NCI-H2227 treated with DMSO at 0.1 percent for 48 hours (cell line): Measurements from ENCODE around the gene CD46.
"Not testable (repeated sequence)": the region's sequence is repeated elsewhere in the genome, so short reads cannot be mapped to it uniquely, and the experiment has no call there.

Source experiments
- DNase-seq: peaks from one replicate; lab custom pipeline; 2025; lab: John Stamatoyannopoulos, UW

Gene CD46

GRCh38 chr1:207751790-207752455 lies at the start of gene CD46:
Gene CD46, plus strand, starts transcription at chr1:207752054. Its CDS starts 159 bp downstream, at chr1:207752213.
- peak; percentile 93 for DNase-seq

GRCh38 chr1:207702317-207702716 lies 49.5 kb upstream of the CD46 start:
- no peak for DNase-seq

- DNase-seq: no peak
Observed at GRCh38 chr1:207703712-207704111, 48.1 kb upstream of the CD46 start.

- DNase-seq: not testable (repeated sequence)
Observed at GRCh38 chr1:207708004-207708403, 43.9 kb upstream of the CD46 start.

- no peak for DNase-seq
Observed at GRCh38 chr1:207711285-207711684, 40.6 kb upstream of the CD46 start.

GRCh38 chr1:207712701-207713100 lies 39.2 kb upstream of the CD46 start:
- DNase-seq: not testable (repeated sequence)

- DNase-seq: no peak
Observed at GRCh38 chr1:207713529-207713928, 38.3 kb upstream of the CD46 start.

GRCh38 chr1:207719234-207719633 lies 32.6 kb upstream of the CD46 start:
- DNase-seq: no peak

GRCh38 chr1:207728200-207728858 lies 23.5 kb upstream of the CD46 start:
- DNase-seq: not testable (repeated sequence)

GRCh38 chr1:207737503-207738157 lies 14.2 kb upstream of the CD46 start:
- DNase-seq: not testable (repeated sequence)

- DNase-seq: not testable (repeated sequence)
Observed at GRCh38 chr1:207738158-207738659, 13.6 kb upstream of the CD46 start.

- DNase-seq: no peak
Observed at GRCh38 chr1:207740207-207740606, 11.6 kb upstream of the CD46 start.

GRCh38 chr1:207742850-207743555 lies 8.9 kb upstream of the CD46 start:
- DNase-seq: no peak

- no peak for DNase-seq
Observed at GRCh38 chr1:207744000-207744534, 7.8 kb upstream of the CD46 start.

GRCh38 chr1:207745285-207745684 lies 6.6 kb upstream of the CD46 start:
- DNase-seq: no peak

GRCh38 chr1:207745839-207746767 lies 5.8 kb upstream of the CD46 start:
- DNase-seq: no peak

GRCh38 chr1:207747627-207748492 lies 4.0 kb upstream of the CD46 start:
- DNase-seq: no peak

GRCh38 chr1:207748737-207749528 lies 2.9 kb upstream of the CD46 start:
- DNase-seq: no peak
